ENCODE results near the gene PKMYT1.
"Not testable (repeated sequence)": the region's sequence is repeated elsewhere in the genome, so short reads cannot be mapped to it uniquely, and the experiment has no call there.

PKMYT1 gene

DNA sequence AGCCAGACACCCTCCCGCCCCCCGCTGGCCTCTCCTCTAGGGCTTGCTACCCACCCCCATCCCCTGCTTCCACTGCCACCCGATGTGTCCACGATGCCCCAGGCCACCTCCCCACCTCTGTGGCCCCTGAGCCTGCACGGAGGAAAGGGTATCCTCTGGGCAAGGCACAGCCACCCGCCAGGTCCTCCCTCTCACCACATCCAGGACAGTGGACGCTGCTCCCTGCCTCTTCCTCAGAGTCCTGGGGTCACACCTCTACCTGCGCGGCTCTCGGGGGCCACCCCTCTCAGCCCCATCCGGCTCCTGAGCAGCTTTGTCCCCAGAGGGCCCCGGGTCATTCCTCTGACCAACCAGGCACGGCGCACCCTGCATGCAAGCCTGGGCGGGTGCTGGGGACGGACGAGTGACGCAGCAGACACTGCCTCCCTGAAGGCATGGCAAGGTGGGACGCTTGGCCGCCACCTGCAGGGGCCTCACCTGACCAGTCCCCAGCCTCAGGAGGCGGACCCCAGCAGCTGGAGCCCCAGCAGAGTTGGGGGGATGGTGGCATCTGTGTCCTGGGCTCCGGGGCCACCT, 43.7 kb downstream of the PKMYT1 start:
- DNase-seq (ENCODE audit: low read depth in 1 of 2, low spot score in 1 of 2), result no peak

- DNase-seq (ENCODE audit: low read depth in 1 of 2, low spot score in 1 of 2), result no peak
Measured at GRCh38 chr16:2934450-2934849, 45.8 kb downstream of the PKMYT1 start.

- DNase-seq (ENCODE audit: low read depth in 1 of 2, low spot score in 1 of 2), result no peak
Measured at GRCh38 chr16:2933701-2934100, 46.5 kb downstream of the PKMYT1 start.

GRCh38 chr16:2933136-2933535, 47.1 kb downstream of the PKMYT1 start:
- DNase-seq (ENCODE audit: low read depth in 1 of 2, low spot score in 1 of 2), result no peak

DNA sequence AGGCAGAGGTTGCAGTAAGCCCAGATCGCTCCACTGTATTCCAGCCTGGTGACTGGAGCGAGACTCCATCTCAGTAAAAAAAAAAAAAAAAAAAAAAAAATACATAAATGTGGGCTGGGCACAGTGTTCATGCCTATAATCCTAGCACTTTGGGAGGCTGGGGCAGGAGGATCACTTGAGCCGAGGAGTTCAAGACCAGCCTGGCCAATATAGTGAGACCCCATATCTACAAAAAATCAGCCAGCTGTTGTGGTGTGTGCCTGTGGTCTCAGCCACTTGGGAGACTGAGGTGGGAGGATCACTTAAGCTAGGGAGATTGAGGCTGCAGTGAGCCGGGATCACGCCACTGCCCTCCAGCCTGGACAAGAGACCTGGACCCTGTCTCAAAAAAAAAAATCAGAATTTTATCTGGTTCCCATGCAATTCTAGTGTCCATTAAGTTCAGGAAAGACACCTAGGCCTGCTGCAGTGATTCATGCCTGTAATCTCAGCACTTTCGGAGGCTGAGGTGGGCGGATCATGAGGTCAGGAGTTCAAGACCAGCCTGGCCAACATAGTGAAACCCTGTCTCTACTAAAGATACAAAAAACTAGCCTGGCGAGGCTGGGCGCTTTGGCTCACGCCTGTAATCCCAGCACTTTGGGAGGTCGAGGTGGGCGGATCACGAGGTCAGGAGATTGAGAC, 48.9 kb downstream of the PKMYT1 start:
- DNase-seq (ENCODE audit: low read depth in 1 of 2, low spot score in 1 of 2), result not testable (repeated sequence)

GRCh38 chr16:2930236-2930635, 50.0 kb downstream of the PKMYT1 start:
- no peak for DNase-seq (ENCODE audit: low read depth in 1 of 2, low spot score in 1 of 2)

- no peak for DNase-seq (ENCODE audit: low read depth in 1 of 2, low spot score in 1 of 2)
Measured at GRCh38 chr16:2929693-2930092, 50.6 kb downstream of the PKMYT1 start.

GRCh38 chr16:2928796-2929195, 51.5 kb downstream of the PKMYT1 start:
- DNase-seq (ENCODE audit: low read depth in 1 of 2, low spot score in 1 of 2), result no peak

DNA sequence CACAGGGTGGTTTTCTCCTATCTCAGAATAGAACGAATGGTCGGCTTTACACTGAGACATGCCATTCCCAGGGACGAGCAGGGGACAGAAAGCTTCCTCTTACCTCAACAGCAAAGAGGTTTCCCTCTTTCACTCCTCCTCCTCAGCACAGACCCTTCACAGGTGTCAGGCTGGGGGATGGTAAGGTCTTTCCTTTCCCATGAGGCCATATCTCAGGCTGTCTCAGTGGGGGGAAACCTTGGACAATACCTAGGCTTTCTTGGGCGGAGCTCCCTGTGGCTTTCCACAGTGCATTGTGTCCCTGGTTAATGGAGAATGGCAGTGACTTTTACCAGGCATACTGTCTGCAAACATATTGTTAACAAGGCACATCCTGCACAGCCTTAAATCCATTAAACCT, 52.1 kb downstream of the PKMYT1 start:
- DNase-seq (ENCODE audit: low read depth in 1 of 2, low spot score in 1 of 2), result not testable (repeated sequence)

DNA sequence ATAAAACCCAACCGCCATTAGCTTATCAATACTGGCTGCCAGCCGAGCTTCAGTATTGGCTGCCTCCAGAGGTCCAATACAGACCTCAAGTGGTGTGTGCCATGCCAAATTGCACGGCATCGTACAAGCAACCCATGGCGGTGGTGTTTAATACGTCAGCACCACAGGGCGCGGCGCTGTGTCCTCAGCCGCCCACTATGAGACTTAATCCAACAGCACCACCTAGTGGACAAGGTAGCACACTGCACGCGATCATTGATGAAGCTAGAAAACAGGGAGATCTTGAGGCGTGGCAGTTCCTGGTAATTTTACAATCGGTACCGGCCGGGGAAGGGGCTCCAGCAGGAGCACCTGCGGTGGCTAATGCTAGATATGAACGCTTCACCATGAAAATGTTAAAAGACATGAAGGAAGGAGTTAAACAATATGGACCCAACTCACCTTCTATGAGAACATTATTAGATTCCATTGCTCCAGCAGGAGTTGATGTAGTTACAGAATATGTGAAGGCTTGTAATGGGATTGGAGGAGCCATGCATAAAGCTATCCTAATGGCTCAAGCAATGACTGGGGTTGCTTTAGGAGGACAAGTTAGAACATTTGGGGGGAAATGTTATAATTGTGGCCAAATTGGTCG, 53.1 kb downstream of the PKMYT1 start:
- peak; percentile 66 to 67 for DNase-seq (ENCODE audit: low read depth in 1 of 2, low spot score in 1 of 2)

DNA sequence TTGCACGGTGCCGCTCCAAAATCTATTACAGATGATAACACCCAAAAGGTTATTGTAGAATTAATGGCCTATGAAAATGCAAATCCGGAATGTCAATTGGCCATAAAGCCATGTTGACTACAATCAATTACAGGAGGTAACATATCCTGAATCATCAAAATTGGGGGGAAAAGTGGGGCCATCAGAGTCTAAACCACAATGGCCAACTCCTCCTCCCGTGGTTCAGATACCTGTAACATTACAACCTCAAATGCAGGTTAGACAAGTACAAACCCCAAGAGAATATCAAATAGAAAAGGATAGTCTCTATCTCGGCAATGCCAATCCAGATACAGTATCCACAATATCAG, 53.6 kb downstream of the PKMYT1 start:
- DNase-seq (ENCODE audit: low read depth in 1 of 2, low spot score in 1 of 2), result no peak

DNA sequence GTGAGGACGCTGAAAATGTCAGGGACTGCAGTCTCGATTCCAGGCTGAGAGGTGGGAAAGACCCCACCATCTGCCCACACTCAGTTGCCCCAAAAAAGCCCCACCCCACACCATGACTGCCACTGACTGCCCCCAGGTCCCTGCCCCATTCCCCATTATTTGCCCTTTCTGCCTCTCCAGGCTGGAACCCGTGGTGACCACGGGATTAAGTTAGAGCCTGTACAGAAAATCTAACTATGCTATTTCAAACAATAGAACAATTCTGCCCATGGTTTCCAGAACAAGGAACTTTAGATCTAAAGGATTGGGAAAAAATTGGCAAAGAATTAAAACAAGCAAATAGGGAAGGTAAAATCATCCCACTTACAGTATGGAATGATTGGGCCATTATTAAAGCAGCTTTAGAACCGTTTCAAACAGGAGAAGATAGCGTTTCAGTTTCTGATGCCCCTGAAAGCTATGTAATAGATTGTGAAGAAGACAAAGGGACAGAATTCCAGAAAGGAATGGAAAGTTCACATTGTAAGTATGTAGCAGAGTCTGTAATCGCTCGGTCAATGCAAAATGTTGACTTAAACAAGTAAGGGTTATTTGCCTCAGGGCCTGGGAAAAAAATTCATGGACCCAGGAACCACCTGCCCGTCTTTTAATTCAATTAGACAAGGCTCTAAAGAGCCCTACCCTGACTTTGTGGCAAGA, 54.1 kb downstream of the PKMYT1 start:
- no peak for DNase-seq (ENCODE audit: low read depth in 1 of 2, low spot score in 1 of 2)

GRCh38 chr16:2924901-2925755, 55.1 kb downstream of the PKMYT1 start:
- no peak for DNase-seq (ENCODE audit: low read depth in 1 of 2, low spot score in 1 of 2)

DNA sequence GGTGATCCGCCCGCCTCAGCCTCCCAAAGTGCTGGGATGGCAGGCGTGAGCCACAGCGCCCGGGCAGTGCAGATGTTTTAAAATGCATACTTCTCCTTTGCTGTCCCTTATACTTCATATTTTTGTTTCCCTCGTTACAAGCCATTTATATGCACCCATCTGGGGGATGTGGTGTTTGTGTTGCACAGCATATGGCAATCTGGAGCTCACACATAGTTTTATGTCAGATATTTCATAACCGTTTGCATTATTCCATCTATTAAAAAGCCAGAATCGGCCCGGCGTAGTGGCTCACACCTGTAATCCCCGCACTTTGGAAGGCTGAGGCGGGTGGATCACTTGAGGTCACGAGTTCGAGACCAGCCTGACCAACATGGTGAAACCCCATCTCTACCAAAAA, 56.8 kb downstream of the PKMYT1 start:
- DNase-seq (ENCODE audit: low read depth in 1 of 2, low spot score in 1 of 2), result no peak

Measured in stimulated activated CD4-positive, alpha-beta T cell treated with anti-CD3 and anti-CD28 coated beads, Interleukin-15, amount 100 ng/mL, for 1 hour (primary cell).